DOHH2 (cell line): ENCODE measurements around the gene PDE6B.

Source experiments
- H3F3A ChIP-seq: fragments of 200-600 bp; sonication (generic), shearing (Covaris generic); 2 replicates; pipeline ENCODE4 v1.6.0; 2016; ENCODE audit warnings: antibody characterized with exemption, mild to moderate bottlenecking; ENCODE audit not compliant: control insufficient read depth, insufficient read depth
- H3K27ac ChIP-seq: fragments of 200-600 bp; sonication (generic); 2 replicates; pipeline ENCODE4 v1.5.1; 2014; ENCODE audit warnings: low read depth, mild to moderate bottlenecking, low read length, moderate library complexity
- H3K27me3 ChIP-seq: fragments of 200-600 bp; sonication (generic); 2 replicates; pipeline ENCODE4 v1.6.1; 2014; ENCODE audit warnings: mild to moderate bottlenecking, low read length, mixed read lengths; ENCODE audit not compliant: control insufficient read depth
- H3K36me3 ChIP-seq: fragments of 200-600 bp; sonication (generic); 2 replicates; pipeline ENCODE4 v1.6.1; 2014; ENCODE audit warnings: mild to moderate bottlenecking, low read length, moderate library complexity, mixed read lengths; ENCODE audit not compliant: control insufficient read depth
- H3K4me1 ChIP-seq: fragments of 200-600 bp; sonication (generic); 2 replicates; pipeline ENCODE4 v1.6.1; 2014; ENCODE audit warnings: mild to moderate bottlenecking, low read length, mixed read lengths; ENCODE audit not compliant: control insufficient read depth
- H3K4me2 ChIP-seq: fragments of 200-600 bp; sonication (generic); 2 replicates; pipeline ENCODE4 v1.6.0; 2014; ENCODE audit warnings: mild to moderate bottlenecking, low read length, moderate library complexity
- H3K4me3 ChIP-seq: fragments of 200-600 bp; sonication (generic); 2 replicates; pipeline ENCODE4 v1.5.1; 2014; ENCODE audit warnings: mild to moderate bottlenecking, low read length, mixed read lengths
- H3K79me2 ChIP-seq: fragments of 200-600 bp; sonication (generic); 2 replicates; pipeline ENCODE4 v1.6.1; 2014; ENCODE audit warnings: mild to moderate bottlenecking, low read length, mixed read lengths; ENCODE audit not compliant: control insufficient read depth
- H3K9me2 ChIP-seq: fragments of 200-600 bp; sonication (generic); replicated peaks from 2 replicates; pipeline ENCODE4 v1.6.1; 2014; ENCODE audit warnings: mild to moderate bottlenecking, low read length, mixed read lengths; ENCODE audit not compliant: control insufficient read depth
- H3K9me3 ChIP-seq: fragments of 200-600 bp; sonication (generic); 2 replicates; pipeline ENCODE4 v1.6.1; 2014; ENCODE audit warnings: antibody characterized with exemption, low read length, mixed read lengths; ENCODE audit not compliant: control insufficient read depth, insufficient read depth
- H4K20me1 ChIP-seq: fragments of 200-600 bp; sonication (generic); 2 replicates; pipeline ENCODE4 v1.6.0; 2014; ENCODE audit warnings: low read depth, mild to moderate bottlenecking, antibody characterized with exemption, low read length, moderate library complexity; ENCODE audit not compliant: control insufficient read depth, insufficient read depth
- CTCF ChIP-seq: fragments of 200-600 bp; sonication (generic); IDR thresholded peaks from one replicate; pipeline ENCODE4 v1.5.1; 2014; ENCODE audit warnings: antibody characterized with exemption, mild to moderate bottlenecking, low read depth, low read length; ENCODE audit not compliant: poor library complexity, severe bottlenecking
- EZH2phosphoT487 ChIP-seq: fragments of 200-600 bp; sonication (generic); IDR thresholded peaks from 2 replicates; pipeline ENCODE4 v1.6.1; 2017; ENCODE audit warnings: borderline replicate concordance, mild to moderate bottlenecking, antibody characterized with exemption, low read length, moderate library complexity, mixed read lengths

PDE6B gene

GRCh38 chr4:658681-659667 lies 33.6 kb downstream of the PDE6B start:
- no peak overlapping the region for H3K4me2 ChIP-seq
- H3K4me1 ChIP-seq, result peaks cover 8% of the 10 kb centered on the region
- H3F3A ChIP-seq, result no peaks in the 10 kb centered on the region
- H3K27ac ChIP-seq, result no peak overlapping the region
- no peaks in the 10 kb centered on the region for H4K20me1 ChIP-seq
- no peaks in the 10 kb centered on the region for H3K9me2 ChIP-seq
- peaks cover 11% of the 10 kb centered on the region; the same call in 1 of the 2 replicates for H3K9me3 ChIP-seq
- H3K4me3 ChIP-seq, result no peak overlapping the region
- TF ChIP-seq CTCF, result no peak
- TF ChIP-seq EZH2phosphoT487, result no peak
- H3K36me3 ChIP-seq, result no peaks in the 10 kb centered on the region
- no peaks in the 10 kb centered on the region for H3K27me3 ChIP-seq
- no peaks in the 10 kb centered on the region for H3K79me2 ChIP-seq

GRCh38 chr4:659851-660250 lies 34.5 kb downstream of the PDE6B start:
- H3K4me1 ChIP-seq, result peaks cover 17% of the 10 kb centered on the region
- TF ChIP-seq EZH2phosphoT487, result no peak
- TF ChIP-seq CTCF, result no peak
- H3K27me3 ChIP-seq, result no peaks in the 10 kb centered on the region
- no peaks in the 10 kb centered on the region for H3K79me2 ChIP-seq
- H3F3A ChIP-seq, result no peaks in the 10 kb centered on the region
- H3K27ac ChIP-seq, result no peak overlapping the region
- H3K9me2 ChIP-seq, result no peaks in the 10 kb centered on the region
- H3K36me3 ChIP-seq, result no peaks in the 10 kb centered on the region
- no peaks in the 10 kb centered on the region for H4K20me1 ChIP-seq
- peaks cover 11% of the 10 kb centered on the region; the same call in 1 of the 2 replicates for H3K9me3 ChIP-seq
- H3K4me2 ChIP-seq, result no peak overlapping the region
- no peak overlapping the region for H3K4me3 ChIP-seq

DNA sequence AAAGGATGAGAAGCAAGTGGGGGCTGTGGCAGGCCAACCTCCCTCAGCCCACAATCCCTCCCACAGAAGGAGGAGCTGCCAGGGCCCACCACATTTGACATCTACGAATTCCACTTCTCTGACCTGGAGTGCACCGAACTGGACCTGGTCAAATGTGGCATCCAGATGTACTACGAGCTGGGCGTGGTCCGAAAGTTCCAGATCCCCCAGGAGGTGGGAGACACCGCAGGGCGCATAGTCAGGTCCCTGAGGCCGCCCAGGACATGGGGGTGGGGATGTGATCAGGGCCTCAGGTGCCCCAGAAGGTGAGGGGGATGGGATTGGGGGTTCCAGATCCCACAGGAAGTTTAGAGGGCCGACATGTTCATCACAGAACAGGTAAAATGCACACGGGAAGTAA lies 35.0 kb downstream of the PDE6B start:
- Histone ChIP-seq H3K9me3 (peaks cover 11% of the 10 kb centered on the region; the same call in 1 of the 2 replicates), H3K27ac (no peak overlapping the region), H4K20me1 (no peaks in the 10 kb centered on the region), H3K4me3 (no peak overlapping the region), H3K4me2 (no peak overlapping the region), H3K79me2 (no peaks in the 10 kb centered on the region), H3K9me2 (no peaks in the 10 kb centered on the region), H3K4me1 (peaks cover 17% of the 10 kb centered on the region), H3K27me3 (no peaks in the 10 kb centered on the region), H3F3A (no peaks in the 10 kb centered on the region), H3K36me3 (no peaks in the 10 kb centered on the region)
- TF ChIP-seq CTCF (no peak), EZH2phosphoT487 (no peak)
